GM21737 (cell line): ENCODE measurements around the gene HNRNPH1.

Experiments used
- ATAC-seq: cut with Tn5 transposase; IDR thresholded peaks from one replicate; pipeline ENCODE4 v1.9.1; 2021; ENCODE audit warnings: mild to moderate bottlenecking, moderate library complexity; ENCODE audit not compliant: unreplicated experiment

The HNRNPH1 gene

GRCh38 chr5:179606071-179606909 is 17.2 kb downstream of the HNRNPH1 start:
- no peak for ATAC-seq

GRCh38 chr5:179605026-179605833 is 18.2 kb downstream of the HNRNPH1 start:
- ATAC-seq = no peak

- ATAC-seq = no peak
Measured at GRCh38 chr5:179603308-179603707, 20.2 kb downstream of the HNRNPH1 start.

- ATAC-seq = no peak
Measured at GRCh38 chr5:179601871-179602625, 21.4 kb downstream of the HNRNPH1 start.

GRCh38 chr5:179599973-179600372 is 23.5 kb downstream of the HNRNPH1 start:
- no peak for ATAC-seq

GRCh38 chr5:179599566-179599965 is 23.9 kb downstream of the HNRNPH1 start:
- ATAC-seq = no peak

GRCh38 chr5:179599100-179599499 is 24.4 kb downstream of the HNRNPH1 start:
- no peak for ATAC-seq

- ATAC-seq = no peak
Measured at GRCh38 chr5:179596421-179596820, 27.1 kb downstream of the HNRNPH1 start.

- no peak for ATAC-seq
Measured at GRCh38 chr5:179595916-179596315, 27.6 kb downstream of the HNRNPH1 start.

- ATAC-seq = no peak
Measured at GRCh38 chr5:179588166-179588565, 35.3 kb downstream of the HNRNPH1 start.

- no peak for ATAC-seq
Measured at GRCh38 chr5:179585941-179586401, 37.5 kb downstream of the HNRNPH1 start.

- ATAC-seq = no peak
Measured at GRCh38 chr5:179577286-179577960, 46.0 kb downstream of the HNRNPH1 start.

GRCh38 chr5:179572386-179572785 is 51.1 kb downstream of the HNRNPH1 start:
- ATAC-seq = no peak

GRCh38 chr5:179568721-179569120 is 54.8 kb downstream of the HNRNPH1 start:
- no peak for ATAC-seq

GRCh38 chr5:179564526-179564925 is 58.9 kb downstream of the HNRNPH1 start:
- ATAC-seq = no peak
